ENCODE results near the gene USP5.

DNA sequence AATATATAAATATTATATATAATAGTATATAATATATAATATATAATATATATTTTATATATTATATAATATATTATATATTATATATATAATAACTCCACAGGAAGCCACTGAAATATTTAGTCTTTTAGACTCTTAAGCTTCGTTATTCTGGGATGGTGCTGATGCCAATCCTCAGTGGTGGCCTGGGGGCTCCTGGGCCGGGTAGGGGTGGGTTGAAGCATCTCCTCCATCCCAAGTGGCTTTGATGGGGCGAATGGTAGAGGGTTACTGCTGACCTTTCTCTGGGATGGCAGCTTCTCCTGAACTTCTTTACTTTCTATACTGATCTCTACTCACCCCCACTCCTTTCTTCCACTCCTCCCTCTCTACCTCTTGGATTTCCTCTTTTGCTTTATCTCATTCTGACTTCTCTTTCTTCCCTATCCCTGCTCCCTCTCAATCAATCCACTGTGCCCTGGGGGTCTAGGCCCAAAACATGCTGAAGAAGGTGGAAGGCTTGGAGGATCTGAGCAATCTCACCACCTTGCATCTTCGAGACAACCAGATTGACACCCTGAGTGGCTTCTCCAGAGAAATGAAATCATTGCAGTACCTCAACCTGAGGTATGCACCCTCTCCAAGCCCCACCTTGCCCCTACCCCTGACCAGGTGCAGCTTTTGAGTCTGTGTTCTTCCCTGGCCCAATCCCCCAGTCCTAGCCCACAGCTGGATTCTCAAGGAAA lies 57.6 kb downstream of the USP5 start:
- no peak for TF ChIP-seq EZH2 (IDR thresholded peaks at IDR 0.05; ENCODE audit: insufficient read depth, low read length)
- TF ChIP-seq, protein P1, sequence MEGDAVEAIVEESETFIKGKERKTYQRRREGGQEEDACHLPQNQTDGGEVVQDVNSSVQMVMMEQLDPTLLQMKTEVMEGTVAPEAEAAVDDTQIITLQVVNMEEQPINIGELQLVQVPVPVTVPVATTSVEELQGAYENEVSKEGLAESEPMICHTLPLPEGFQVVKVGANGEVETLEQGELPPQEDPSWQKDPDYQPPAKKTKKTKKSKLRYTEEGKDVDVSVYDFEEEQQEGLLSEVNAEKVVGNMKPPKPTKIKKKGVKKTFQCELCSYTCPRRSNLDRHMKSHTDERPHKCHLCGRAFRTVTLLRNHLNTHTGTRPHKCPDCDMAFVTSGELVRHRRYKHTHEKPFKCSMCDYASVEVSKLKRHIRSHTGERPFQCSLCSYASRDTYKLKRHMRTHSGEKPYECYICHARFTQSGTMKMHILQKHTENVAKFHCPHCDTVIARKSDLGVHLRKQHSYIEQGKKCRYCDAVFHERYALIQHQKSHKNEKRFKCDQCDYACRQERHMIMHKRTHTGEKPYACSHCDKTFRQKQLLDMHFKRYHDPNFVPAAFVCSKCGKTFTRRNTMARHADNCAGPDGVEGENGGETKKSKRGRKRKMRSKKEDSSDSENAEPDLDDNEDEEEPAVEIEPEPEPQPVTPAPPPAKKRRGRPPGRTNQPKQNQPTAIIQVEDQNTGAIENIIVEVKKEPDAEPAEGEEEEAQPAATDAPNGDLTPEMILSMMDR (IDR thresholded peaks at IDR 0.05; ENCODE audit: insufficient read depth, low read depth, low read length), result no peak

Measured in astrocyte (in vitro differentiated cells and primary cell).